GM06990 (cell line): ENCODE data around the gene WNT3.
A peak's percentile ranks its signal among the peaks of the same experiment; 100 is the strongest.

Experiments used
- DNase-seq: peaks from one replicate; pipeline ENCODE4 v3.0.0-alpha.2; 2011; ENCODE audit not compliant: insufficient read length; ENCODE audit errors: extremely low read depth
- H3K27me3 ChIP-seq: replicated peaks from 2 replicates; pipeline ENCODE4 v1.6.0; 2011; ENCODE audit warnings: low read length; ENCODE audit not compliant: control insufficient read depth, insufficient read depth
- H3K36me3 ChIP-seq: 2 replicates; pipeline ENCODE4 v1.5.1; 2011; ENCODE audit warnings: low read length; ENCODE audit not compliant: control insufficient read depth, insufficient read depth
- H3K4me3 ChIP-seq: replicated peaks from 2 replicates; pipeline ENCODE4 v1.5.1; 2011; ENCODE audit warnings: low read depth, mild to moderate bottlenecking, control low read depth, low read length
- TF ChIP-seq, protein P1 (sequence below): IDR thresholded peaks from 2 replicates; pipeline ENCODE4 v1.5.1; 2011; ENCODE audit warnings: low read length, control low read depth, mild to moderate bottlenecking, inconsistent platforms; ENCODE audit not compliant: insufficient read depth, poor library complexity, severe bottlenecking

Gene WNT3

GRCh38 chr17:46851029-46851741, 32.7 kb upstream of the WNT3 start, which contains the start of gene WNT9B:
WNT9B (plus strand) TSS chr17:46851583; CDS start chr17:46851639, 56 bp downstream.
- no peak for DNase-seq
- peaks cover 5% of the 10 kb centered on the region for H3K27me3 ChIP-seq
- TF ChIP-seq, protein P1, sequence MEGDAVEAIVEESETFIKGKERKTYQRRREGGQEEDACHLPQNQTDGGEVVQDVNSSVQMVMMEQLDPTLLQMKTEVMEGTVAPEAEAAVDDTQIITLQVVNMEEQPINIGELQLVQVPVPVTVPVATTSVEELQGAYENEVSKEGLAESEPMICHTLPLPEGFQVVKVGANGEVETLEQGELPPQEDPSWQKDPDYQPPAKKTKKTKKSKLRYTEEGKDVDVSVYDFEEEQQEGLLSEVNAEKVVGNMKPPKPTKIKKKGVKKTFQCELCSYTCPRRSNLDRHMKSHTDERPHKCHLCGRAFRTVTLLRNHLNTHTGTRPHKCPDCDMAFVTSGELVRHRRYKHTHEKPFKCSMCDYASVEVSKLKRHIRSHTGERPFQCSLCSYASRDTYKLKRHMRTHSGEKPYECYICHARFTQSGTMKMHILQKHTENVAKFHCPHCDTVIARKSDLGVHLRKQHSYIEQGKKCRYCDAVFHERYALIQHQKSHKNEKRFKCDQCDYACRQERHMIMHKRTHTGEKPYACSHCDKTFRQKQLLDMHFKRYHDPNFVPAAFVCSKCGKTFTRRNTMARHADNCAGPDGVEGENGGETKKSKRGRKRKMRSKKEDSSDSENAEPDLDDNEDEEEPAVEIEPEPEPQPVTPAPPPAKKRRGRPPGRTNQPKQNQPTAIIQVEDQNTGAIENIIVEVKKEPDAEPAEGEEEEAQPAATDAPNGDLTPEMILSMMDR, result no peak
- H3K4me3 ChIP-seq, result no peak within 1 kb of the TSS
- H3K36me3 ChIP-seq, result no peaks in the 10 kb centered on the region

- TF ChIP-seq, protein P1, result no peak
- DNase-seq, result no peak
- no peak overlapping the region for H3K4me3 ChIP-seq
- H3K36me3 ChIP-seq, result no peaks in the 10 kb centered on the region
- peaks cover 5% of the 10 kb centered on the region for H3K27me3 ChIP-seq
Measured at GRCh38 chr17:46850688-46851028, 32.2 kb upstream of the WNT3 start.

DNA sequence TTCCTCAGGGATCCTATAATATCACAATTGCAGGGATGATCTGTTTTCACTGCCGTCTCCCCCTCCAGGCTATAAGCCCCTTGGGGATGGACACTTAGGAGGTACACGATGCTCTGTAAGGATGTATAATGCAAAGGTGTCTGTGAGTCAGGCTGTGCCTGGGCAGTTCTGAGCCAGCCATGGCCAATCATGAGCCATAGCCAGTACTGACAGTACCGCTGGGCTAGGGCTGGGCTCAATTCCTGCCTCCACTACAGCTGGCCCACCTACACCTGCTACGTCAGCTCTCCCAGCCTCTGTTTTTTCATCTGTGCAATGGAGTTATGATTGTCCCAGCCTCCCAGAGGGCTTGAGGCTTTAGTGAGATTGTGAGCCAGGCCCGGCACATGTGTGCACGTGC, 30.0 kb upstream of the WNT3 start:
- Histone ChIP-seq H3K36me3 (no peaks in the 10 kb centered on the region), H3K27me3 (peaks cover 5% of the 10 kb centered on the region), H3K4me3 (no peak overlapping the region)
- TF ChIP-seq, protein P1, result no peak
- DNase-seq, result no peak

- peaks cover 2% of the 10 kb centered on the region for H3K27me3 ChIP-seq
- TF ChIP-seq, protein P1, result no peak
- H3K4me3 ChIP-seq, result no peak overlapping the region
- H3K36me3 ChIP-seq, result no peaks in the 10 kb centered on the region
- no peak for DNase-seq
Measured at GRCh38 chr17:46847204-46848191, 29.0 kb upstream of the WNT3 start.

GRCh38 chr17:46842835-46843234, 24.3 kb upstream of the WNT3 start:
- H3K4me3 ChIP-seq, result no peak overlapping the region
- H3K36me3 ChIP-seq, result no peaks in the 10 kb centered on the region
- no peaks in the 10 kb centered on the region; the same call in 1 of the 2 replicates for H3K27me3 ChIP-seq
- TF ChIP-seq, protein P1, result peak; percentile 57
- DNase-seq, result no peak
